ENCODE results near the gene PRPF4. TPM values are rescaled to one million over a fixed set of nuclear protein-coding genes. Genes with fewer than 3 reads are reported as not detected.

Gene PRPF4
- total RNA-seq, 1 experiment from 2014 or later, result 32.4 TPM

GRCh38 chr9:113317777-113318176 lies 42.3 kb downstream of the PRPF4 start:
- POLR2A ChIA-PET, result no interaction called here
- ATAC-seq, result peak; percentile 22; the same call in 1 of the 2 replicates
- Mint-ChIP-seq H3K4me3 (no peak overlapping the region), H3K4me1 (no peaks in the 10 kb centered on the region), H3K27me3 (ENCODE audit: low read depth) (peaks cover 20% of the 10 kb centered on the region), H3K27ac (no peak overlapping the region), H3K36me3 (no peaks in the 10 kb centered on the region), H3K9me3 (no peaks in the 10 kb centered on the region)
- DNase-seq (ENCODE audit: low spot score), result no peak
- TF ChIP-seq ATF2 (CRISPR knock-in tag; IDR thresholded peaks at IDR 0.05; ENCODE audit: borderline replicate concordance, low read depth) (no peak), AR (CRISPR knock-in tag; IDR thresholded peaks at IDR 0.05) (no peak), GRHL2 (CRISPR knock-in tag; IDR thresholded peaks at IDR 0.05; ENCODE audit: insufficient replicate concordance, severe bottlenecking) (no peak), HMGXB4 (CRISPR knock-in tag; IDR thresholded peaks at IDR 0.05) (no peak), RORB (CRISPR knock-in tag; IDR thresholded peaks at IDR 0.05) (no peak), TEAD4 (CRISPR knock-in tag; IDR thresholded peaks at IDR 0.05) (no peak), IRF1 (CRISPR knock-in tag; IDR thresholded peaks at IDR 0.05) (no peak), TCF7 (CRISPR knock-in tag; IDR thresholded peaks at IDR 0.05; ENCODE audit: low read depth) (no peak), ZBTB43 (CRISPR knock-in tag; IDR thresholded peaks at IDR 0.05) (no peak)
- CTCF ChIA-PET, result interaction anchor here (0.6 to 1.2 kb wide), 3 partner anchors 21 to 33 kb away, joined by 3 to 4 read pairs (median 3); no protein-coding TSS in a partner anchor

- Mint-ChIP-seq H3K27ac (no peak overlapping the region), H3K27me3 (ENCODE audit: low read depth) (peaks cover 20% of the 10 kb centered on the region), H3K4me1 (no peaks in the 10 kb centered on the region), H3K4me3 (no peak overlapping the region), H3K36me3 (no peaks in the 10 kb centered on the region), H3K9me3 (no peaks in the 10 kb centered on the region)
- no peak for ATAC-seq
- ChIA-PET CTCF (no interaction called here), POLR2A (no interaction called here)
- no peak for DNase-seq (ENCODE audit: low spot score)
- TF ChIP-seq ZNF281 (CRISPR knock-in tag; IDR thresholded peaks at IDR 0.05) (no peak), TEAD4 (CRISPR knock-in tag; IDR thresholded peaks at IDR 0.05) (no peak)
Observed at GRCh38 chr9:113319054-113319453, 43.6 kb downstream of the PRPF4 start.

GRCh38 chr9:113320051-113320450 lies 44.6 kb downstream of the PRPF4 start:
- ChIA-PET CTCF (no interaction called here), POLR2A (no interaction called here)
- no peaks in the 10 kb centered on the region for H3K36me3 Mint-ChIP-seq
- ATAC-seq, result no peak
- H3K4me1 Mint-ChIP-seq, result no peaks in the 10 kb centered on the region
- H3K27ac Mint-ChIP-seq, result no peak overlapping the region
- H3K9me3 Mint-ChIP-seq, result no peaks in the 10 kb centered on the region
- peaks cover 20% of the 10 kb centered on the region for H3K27me3 Mint-ChIP-seq (ENCODE audit: low read depth)
- no peak for DNase-seq (ENCODE audit: low spot score)
- H3K4me3 Mint-ChIP-seq, result no peak overlapping the region
- TF ChIP-seq CREM (CRISPR knock-in tag; IDR thresholded peaks at IDR 0.05) (no peak), JUN (CRISPR knock-in tag; IDR thresholded peaks at IDR 0.05) (no peak), PREB (CRISPR knock-in tag; IDR thresholded peaks at IDR 0.05; ENCODE audit: borderline replicate concordance) (no peak), TEAD4 (CRISPR knock-in tag; IDR thresholded peaks at IDR 0.05) (no peak), E2F4 (CRISPR knock-in tag; IDR thresholded peaks at IDR 0.05; ENCODE audit: borderline replicate concordance, low read depth) (no peak), ZMAT4 (CRISPR knock-in tag; IDR thresholded peaks at IDR 0.05) (no peak)

Measured in WTC11 (cell line).